HG02759 (cell line): Measurements from ENCODE around the gene AFTPH.

Experiments used
- ATAC-seq: cut with Tn5 transposase; IDR thresholded peaks from one replicate; pipeline ENCODE4 v1.9.1; 2021; ENCODE audit warnings: mild to moderate bottlenecking, moderate library complexity; ENCODE audit not compliant: unreplicated experiment

Gene AFTPH

DNA sequence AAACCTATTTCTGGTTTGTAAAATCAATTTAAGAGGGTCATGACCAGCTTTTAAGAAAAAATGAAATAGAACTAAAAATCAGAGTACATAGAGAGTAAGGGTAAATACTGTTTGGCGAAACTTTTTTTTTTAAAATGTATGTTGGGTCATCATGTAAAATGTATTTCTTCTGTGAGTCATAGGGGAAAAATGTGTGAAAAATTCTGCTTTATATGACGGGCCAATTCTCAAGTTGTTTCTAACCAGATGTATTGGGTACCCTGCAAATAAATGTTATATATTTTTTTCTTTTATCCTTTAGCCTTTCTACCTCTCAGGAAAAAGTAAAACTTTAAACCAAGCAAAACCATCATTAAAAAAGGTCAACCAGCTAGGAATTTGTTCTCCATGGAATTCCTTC lies 13.9 kb downstream of the AFTPH start:
- ATAC-seq = no peak

DNA sequence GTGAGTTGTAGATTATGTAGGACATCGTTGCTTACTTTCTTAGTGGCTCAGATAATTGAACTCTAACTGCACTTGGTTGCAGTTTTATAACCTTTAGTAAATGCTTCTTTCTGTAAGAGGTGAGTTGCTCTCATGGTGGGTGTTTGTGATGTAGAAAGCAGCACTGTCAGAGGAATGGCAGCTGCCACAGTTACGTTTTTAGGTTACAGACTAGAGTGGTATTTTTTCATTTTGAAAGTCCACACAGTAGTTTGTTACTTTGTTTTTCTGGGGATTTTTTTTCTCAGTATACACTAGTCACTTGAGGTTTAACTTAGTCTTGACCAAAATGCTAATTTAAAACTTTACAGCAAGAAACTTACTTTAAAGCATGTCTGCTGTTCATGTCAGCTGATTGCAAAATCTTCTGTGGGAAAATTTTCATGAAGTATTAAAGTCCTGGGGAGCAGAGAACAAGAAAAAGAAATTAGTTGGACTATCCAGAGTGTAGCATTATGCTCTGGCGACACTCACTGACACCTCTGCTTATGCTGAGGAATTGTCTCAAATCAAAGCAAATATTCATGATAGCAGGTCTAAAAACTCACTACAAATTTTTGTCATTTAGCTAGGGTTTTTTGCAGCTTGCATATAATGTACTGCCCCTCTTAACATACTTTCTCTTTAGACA lies 14.8 kb downstream of the AFTPH start:
- peak; percentile 57 for ATAC-seq

DNA sequence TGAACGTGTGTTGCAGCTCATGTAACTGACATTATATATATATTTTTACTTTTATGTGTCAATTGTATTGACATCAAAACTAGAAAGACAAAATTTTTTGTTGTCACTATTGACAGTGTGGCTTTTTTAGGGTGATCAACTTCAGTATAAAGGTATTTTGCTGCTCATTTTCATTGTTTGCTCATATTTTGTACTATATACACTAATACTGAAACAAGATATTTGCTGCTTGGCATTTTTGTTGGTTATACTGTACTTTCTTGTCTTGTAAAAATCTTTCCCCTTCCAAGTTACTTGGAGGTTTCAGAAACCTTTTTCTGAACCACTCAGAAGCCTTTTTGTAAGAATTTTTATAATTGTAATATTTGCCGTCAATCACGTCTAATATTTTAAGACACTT lies 16.5 kb downstream of the AFTPH start:
- no peak for ATAC-seq

DNA sequence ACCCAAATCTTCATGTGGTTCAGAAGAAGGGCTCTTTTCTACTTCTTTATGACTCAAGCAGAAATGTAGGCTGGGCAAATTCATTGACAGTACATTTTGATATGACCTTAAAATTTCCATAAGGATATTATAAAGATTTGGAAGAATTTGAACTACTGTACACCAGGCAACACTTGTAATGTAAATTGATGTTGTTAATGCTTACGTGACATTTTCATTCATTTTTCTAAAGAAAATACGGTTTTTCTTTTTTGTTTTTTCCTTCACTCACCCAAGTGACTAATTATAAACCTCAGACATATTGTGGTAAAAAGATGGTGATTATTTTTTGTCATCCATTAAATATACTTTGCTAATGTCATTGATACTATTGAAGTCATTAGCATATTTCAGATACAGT lies 17.4 kb downstream of the AFTPH start:
- no peak for ATAC-seq

DNA sequence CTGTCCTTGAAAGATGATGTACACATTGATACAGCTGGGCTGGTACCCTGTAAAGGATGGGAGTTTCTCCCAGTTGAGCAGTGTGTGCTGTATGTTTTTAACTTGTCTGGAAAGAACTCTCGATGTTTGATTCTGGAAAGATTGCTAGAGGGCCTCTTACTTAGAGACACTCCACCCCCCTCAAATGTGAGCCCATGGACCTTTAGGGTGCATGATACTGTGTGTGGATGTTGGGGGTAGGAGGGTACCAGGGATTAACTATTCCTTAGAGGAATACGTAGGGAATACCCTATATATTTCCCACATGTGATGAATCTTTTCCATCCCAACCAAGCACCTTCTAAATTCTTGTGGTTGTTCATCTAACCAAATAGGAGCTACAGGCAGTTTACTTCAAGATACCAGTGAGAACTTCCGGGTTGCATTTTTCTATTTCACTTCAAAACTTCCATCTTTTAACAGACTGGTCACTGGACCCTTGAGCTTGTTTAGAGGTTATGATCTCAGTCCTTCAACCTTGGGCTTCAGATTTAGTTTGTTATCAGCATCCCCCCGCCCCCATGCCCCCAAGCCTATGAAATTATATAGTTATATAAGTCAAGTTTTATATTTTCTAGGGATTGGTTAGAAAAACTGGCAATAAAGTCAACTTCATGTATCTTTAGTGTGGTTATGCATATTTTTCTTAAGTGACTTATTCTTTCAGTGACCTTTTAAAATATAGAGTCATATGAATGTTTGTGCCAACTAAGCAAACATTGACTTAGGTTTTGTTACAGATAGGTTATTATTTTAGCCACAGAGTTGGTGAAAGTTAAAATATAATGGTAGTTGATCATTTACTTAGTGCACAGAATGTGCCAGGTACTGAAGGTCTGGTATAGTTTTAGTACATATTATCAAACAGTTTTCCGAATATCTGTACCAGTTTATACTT lies 18.2 kb downstream of the AFTPH start:
- ATAC-seq = no peak

DNA sequence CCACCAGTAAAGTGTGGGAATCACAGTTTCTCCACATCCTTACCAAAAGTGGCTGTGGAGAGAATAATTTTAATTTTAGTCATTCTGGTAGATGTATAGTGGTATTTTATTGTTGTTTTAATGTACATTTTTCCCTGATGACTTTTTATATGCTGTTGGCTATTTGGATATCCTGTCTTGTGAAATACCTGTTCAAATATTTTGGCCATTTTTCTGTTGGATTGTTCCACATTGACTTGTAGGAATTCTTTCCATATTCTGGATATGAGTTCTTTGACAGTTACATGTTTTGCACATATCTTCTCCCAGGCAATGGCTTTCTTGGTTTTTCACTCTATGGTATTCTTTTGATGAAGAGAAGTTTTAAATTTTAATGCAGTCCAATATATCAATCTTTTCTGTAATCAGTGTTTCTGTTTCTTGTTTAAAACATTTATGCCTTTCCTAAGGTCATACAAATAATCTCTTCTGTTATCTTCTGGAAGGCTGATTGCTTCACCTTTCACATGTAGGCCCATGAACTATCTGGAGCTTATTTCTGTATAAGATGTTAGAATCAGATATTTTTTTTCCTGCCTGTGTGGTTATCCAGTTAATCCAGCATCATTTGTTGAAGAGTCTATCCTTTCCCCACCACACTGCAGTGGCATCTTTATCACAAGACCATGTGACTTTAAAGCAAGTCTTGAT lies 19.0 kb downstream of the AFTPH start:
- ATAC-seq = no peak

DNA sequence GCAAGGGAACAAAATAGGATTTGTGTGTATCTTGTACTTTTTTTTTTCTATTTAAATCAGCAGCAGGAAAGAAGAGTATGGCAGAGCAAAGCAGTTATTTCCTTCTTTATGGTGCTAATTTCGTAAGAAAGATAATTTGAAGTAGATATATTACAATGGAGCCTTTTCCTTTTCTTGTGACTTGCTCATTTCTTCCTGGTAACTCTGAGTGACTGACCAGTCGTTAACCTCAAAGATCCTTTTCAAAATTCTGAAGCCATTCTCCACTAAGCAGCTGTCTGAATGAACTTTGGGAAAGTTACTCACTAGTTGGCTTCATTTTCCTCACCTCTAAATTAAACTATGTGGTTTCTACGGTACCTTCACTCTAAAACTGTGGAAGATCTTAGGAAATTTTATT lies 24.6 kb downstream of the AFTPH start:
- no peak for ATAC-seq

DNA sequence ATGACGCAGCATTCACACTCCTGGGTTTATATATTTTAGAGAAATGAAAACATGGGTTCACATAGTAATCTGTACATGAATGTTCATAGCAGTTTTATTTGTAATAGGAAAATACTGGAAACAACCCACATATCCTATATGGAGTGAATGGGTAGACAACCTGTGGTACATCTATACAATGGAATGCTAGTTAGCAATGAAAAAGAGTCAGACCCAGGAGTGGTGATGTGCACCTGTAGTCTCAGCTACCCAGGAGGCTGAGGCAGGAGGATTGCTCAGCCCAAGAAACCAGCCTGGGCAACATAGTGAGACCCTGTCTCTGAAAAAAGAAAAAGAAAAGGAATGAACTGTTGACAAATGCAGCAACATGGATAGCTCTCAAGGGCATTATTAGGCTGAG lies 25.9 kb downstream of the AFTPH start:
- ATAC-seq = no peak

DNA sequence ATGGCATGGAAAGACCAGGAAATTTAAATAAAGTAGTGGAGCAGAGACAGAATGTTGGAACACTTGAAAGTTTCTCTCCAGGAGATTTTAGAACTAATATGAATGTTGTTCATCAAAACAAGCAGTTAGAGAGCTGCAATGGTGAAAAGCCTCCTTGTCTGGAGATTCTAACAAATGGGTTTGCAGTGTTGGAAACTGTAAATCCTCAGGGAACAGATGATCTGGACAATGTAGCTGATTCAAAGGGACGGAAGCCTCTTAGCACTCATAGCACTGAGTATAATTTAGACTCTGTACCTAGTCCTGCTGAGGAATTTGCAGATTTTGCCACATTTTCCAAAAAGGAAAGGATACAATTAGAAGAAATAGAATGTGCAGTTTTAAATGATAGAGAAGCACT lies 27.7 kb downstream of the AFTPH start:
- ATAC-seq = no peak

DNA sequence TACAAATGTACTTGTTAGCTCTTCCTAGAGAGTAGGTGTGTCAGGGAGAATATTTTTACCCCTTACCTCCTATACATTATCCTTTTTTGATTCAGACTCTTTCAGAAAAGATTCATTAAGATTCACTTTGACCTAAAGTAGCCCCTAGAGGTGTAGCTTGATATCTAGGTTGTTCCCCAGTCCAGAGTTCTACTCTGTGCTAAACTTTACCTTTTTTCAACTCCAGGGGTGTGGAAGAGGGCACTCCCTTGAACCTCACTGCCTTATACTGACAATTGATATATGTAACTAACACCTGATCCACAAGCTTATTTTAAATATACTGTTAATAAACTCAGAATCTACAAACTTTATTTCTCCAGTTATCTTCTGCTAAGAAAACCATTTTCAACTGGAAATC lies 30.0 kb downstream of the AFTPH start:
- ATAC-seq = no peak

DNA sequence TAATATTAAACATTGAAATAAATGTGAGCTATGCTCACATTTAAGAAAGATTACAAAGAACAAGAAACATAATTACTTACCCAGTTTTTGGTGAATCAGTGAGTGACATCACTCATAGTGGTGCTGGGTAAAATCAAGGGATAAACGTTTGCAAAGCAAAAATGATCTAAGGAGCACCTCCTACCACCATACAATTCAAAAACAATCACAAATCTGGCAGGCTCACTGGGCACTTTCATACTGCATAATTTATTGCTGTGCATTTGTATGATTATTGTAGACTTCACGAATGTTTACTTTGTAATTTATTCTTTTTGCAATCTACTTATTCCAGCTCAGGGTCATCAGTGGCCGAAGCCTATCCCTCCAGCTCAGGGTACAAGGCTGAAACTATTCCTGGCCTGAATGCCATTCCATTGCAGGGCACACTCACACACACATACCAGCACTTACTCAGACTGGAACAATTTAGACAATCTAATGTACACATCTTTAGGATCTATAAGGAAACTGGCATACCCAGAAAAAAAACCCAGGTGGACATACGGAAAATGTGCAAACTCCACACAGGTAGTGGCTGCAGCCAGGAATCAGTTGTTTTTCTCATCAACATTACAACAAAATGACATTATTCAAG lies 34.4 kb downstream of the AFTPH start:
- ATAC-seq = no peak

DNA sequence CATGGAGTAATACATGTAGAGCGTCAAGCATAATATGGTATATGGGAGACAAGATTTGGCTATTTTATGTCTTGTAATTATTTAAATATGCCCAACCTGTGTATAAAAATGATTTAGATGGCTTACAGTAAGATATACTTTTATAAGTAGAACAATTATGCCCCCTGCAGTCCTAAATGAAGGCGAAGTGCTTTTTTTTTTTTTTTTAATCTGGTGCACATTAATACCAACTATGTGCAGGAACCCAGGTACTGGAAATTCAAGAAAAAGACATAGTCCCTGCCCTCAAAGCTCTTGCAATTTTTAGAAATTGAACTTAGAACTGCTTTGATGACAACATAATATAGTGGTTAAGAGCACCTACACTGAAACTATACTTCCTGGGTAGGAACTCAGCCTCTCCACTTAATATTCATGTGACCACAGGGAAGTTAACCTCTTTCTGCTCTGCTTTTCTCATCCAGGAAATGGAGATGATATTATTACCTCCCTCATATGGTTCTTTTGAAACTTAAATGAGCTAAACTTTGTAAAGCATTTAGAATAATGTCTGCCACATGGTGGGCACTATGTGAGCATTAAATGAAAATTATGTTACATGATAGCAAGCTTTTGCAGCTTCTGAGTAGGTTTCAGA lies 38.1 kb downstream of the AFTPH start:
- ATAC-seq = no peak

DNA sequence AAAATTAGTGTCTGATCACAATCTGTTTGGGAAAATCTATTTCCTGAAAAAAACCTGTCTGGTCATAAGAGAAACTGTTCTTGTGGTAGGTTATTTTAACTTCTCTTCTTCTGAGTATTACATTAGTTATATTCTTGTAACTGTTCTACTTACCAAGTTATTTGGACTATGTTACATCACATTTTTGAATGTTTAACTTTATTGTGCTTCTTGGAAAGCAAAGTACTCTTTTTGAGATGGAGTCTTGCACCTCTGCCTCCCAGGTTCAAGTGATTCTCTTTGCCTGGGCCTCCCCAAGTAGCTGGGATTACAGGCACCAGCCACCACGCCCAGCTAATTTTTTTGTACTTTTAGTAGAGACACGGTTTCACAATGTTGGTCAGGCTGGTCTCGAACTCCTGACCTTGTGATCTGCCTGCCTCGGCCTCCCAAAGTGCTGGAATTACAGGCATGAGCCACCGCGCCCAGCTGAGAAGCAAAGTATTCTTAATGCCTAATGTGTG lies 39.4 kb downstream of the AFTPH start:
- no peak for ATAC-seq

DNA sequence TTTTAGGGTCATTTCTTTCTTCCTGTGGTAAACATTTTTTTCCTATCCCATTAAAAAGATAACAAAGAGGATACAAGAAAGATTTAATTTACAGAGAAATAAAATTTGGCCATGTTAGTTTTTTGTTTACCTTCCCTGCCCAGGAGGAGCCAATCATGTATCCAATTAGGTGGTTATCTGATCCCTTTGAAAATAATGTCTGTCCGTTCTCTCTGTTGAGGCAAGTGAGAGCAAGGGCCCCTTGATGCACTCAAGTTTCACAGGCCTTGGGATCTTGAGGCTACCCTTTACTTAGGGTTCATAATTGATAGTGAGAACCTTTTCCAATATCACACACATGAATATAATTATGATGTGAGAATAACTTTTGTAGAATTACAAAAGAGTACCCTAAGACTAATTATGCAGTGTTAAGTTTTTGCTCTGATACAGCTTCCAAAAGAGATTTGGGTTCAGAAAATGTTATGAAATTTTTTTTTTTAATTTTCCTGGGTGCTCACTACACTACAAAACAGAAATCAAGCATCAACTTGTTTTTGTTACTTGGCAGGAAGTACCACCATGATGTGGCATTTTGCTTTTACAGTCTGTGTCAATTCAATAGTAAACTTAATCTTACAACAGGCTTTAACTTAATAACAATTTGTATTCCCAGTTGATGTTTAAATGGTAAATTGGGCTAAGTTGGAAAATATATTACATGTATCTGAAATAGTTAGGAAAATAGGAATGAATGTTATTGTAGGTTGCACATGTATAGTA lies 42.0 kb downstream of the AFTPH start:
- no peak for ATAC-seq

DNA sequence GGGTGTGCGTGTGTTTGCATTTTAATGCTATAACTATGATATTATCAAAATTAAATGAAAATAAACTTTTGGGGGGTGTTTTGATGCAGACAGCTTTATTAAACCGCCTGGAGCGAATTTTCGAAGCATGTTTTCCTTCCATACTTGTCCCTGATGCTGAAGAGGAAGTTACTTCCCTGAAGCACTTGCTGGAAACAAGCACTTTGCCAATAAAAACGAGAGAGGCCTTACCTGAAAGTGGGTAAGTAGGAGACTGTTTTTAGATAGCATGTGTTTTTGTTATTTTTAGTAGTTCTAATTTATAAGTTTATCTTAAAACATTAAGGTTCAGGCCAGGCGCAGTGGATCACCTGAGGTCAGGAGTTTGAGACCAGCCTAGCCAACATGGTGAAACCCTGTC lies 43.3 kb downstream of the AFTPH start:
- no peak for ATAC-seq

DNA sequence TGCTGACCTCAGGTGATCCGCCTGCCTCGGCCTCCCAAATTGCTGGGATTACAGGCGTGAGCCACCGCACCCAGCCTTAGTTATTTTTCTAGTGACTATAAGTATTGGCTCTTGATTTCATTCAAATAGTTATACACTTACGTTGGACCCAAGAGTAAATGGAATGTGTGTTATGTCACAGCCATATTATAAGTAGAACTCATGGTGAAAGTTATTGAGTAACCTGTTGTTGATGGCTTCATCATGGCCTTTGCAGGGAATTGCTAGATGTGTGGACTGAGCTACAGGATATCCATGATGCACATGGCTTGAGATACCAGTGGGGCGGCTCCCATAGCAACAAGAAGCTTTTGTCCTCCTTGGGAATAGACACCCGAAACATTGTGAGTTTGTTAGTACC lies 44.7 kb downstream of the AFTPH start:
- ATAC-seq = no peak

DNA sequence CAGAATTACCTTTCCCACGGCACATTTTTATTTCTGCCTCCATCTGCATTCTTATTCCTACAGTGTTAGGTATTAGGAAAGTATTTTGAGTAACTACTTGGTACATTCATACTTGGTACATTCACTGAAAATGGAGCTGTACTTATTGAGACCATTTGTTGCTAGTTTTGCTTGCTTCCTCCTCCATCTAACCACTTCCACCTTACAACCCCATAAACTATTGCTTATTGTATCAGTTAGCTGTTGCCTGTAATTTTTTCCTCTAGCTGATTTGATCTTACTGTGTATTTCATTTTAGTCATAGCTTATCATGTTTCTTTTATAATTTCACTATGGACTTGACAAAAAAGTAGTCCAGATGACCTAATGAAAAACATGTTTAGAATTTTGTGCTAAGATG lies 50.7 kb downstream of the AFTPH start:
- no peak for ATAC-seq

DNA sequence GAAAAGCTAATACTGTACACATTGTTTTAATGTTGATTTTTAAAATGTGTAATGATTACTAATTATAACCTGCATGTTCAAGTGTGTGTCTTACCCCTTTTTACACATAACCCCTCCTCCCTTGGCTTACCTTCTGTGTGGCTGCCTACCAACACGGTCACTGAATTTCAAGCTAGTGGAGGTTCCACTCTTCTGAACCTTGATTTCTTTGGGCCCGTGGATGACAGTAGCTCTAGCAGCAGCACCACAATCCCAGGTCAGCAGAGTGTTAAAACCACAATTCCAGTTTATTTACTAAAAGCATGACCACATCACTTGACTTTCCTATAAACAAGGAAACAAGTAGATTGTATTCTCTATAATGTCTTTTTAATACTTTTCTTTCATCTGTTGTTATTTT lies 56.9 kb downstream of the AFTPH start:
- no peak for ATAC-seq

DNA sequence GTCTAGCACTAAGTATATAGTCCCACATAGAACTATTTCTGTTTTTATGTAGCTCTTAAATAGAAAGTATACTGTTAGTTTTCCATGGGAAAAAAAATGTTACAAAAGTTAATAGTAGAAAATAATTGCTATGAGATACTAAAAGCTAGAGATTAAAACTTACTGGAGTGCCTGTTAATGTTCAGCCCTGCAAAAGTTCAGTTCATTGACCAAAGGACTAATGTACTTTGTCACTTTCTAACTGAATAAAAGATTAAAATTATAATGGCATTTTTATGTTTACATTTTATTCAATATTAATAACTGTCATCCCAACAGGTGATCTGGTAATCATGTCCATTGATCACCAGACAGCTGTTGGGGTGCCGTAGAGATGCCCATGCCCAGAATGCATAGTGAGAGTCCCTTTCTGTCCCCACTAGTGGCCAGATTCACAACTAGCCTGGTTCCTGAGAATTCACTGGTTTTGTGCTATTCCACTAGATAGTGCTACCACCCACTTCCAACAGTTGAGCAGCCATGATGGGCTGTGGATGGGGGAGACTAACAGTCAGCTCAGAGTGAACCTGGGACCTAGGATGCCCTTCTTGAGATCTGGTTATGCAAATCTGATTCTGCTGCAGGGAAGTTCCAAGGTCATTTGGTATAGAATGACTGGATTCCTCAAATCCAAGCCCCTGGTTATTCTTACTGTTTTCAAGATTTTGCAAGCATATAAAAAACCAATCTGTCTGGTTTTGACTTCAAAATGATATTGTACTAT lies 57.8 kb downstream of the AFTPH start:
- peak; percentile 50 for ATAC-seq
